Neural crest cell (in vitro differentiated cells): ENCODE data around the gene CACNG7. TPM values are rescaled to one million over a fixed set of nuclear protein-coding genes. Genes with fewer than 3 reads are reported as not detected.

Experiments
- DNase-seq: peaks from one replicate; pipeline ENCODE4 v3.0.0; 2021; ENCODE audit warnings: low read depth, mixed read lengths, low spot score
- H3K27ac Mint-ChIP-seq: one replicate; pipeline ENCODE4 v1.8.0; 2021; ENCODE audit warnings: mild to moderate bottlenecking, mixed read lengths; ENCODE audit not compliant: unreplicated experiment
- H3K27me3 Mint-ChIP-seq: 2 replicates; pipeline ENCODE4 v1.8.0; 2021; ENCODE audit warnings: low read depth, mild to moderate bottlenecking, mixed read lengths
- H3K36me3 Mint-ChIP-seq: 2 replicates; pipeline ENCODE4 v1.8.0; 2021; ENCODE audit warnings: low read depth, mild to moderate bottlenecking, mixed read lengths
- H3K4me1 Mint-ChIP-seq: 2 replicates; pipeline ENCODE4 v1.8.0; 2021; ENCODE audit warnings: mixed read lengths
- H3K4me3 Mint-ChIP-seq: one replicate; pipeline ENCODE4 v1.8.0; 2021; ENCODE audit warnings: mild to moderate bottlenecking, mixed read lengths
- H3K9me3 Mint-ChIP-seq: 2 replicates; pipeline ENCODE4 v1.8.0; 2021; ENCODE audit warnings: mixed read lengths
- total RNA-seq: library from RNA; stranded (reverse); gene quantifications from 2 replicates; pipeline ENCODE4 v1.2.1, GENCODE V29; 2021
- TF ChIP-seq, protein P1 (sequence below): fragments of 200-600 bp; sonication (generic); conservative IDR thresholded peaks from 2 replicates; pipeline ENCODE4 v1.5.0; 2021; ENCODE audit warnings: antibody characterized with exemption, mild to moderate bottlenecking

Gene CACNG7
- total RNA-seq, 1 donor from 2014 or later, result 25.3 TPM

DNA sequence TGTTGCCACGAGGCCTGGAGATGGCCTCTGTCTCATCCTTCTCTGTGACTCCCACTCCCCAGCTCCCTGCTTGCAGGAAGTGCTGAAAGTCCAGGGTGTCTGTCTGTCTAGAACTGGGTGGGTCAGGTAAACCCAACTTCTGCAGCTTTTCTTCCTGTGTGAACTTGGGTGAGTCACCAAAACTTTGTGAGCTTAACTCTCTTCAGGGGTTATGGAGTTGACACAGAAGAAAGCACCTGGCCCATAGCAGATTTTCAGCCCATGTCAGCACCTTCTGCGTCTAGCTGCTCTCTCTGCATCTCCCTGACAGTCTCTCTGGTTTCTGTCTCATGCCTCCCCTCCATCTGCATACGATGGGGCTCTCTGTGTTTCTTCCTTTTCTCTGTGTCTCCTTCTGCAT lies 4.2 kb upstream of the CACNG7 start:
- Mint-ChIP-seq H3K9me3 (no peaks in the 10 kb centered on the region), H3K4me1 (peaks cover 18% of the 10 kb centered on the region), H3K27me3 (peaks cover 87% of the 10 kb centered on the region), H3K27ac (no peak overlapping the region), H3K4me3 (no peak overlapping the region), H3K36me3 (no peaks in the 10 kb centered on the region)
- no peak for DNase-seq
- TF ChIP-seq, protein P1, sequence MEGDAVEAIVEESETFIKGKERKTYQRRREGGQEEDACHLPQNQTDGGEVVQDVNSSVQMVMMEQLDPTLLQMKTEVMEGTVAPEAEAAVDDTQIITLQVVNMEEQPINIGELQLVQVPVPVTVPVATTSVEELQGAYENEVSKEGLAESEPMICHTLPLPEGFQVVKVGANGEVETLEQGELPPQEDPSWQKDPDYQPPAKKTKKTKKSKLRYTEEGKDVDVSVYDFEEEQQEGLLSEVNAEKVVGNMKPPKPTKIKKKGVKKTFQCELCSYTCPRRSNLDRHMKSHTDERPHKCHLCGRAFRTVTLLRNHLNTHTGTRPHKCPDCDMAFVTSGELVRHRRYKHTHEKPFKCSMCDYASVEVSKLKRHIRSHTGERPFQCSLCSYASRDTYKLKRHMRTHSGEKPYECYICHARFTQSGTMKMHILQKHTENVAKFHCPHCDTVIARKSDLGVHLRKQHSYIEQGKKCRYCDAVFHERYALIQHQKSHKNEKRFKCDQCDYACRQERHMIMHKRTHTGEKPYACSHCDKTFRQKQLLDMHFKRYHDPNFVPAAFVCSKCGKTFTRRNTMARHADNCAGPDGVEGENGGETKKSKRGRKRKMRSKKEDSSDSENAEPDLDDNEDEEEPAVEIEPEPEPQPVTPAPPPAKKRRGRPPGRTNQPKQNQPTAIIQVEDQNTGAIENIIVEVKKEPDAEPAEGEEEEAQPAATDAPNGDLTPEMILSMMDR, result no peak

DNA sequence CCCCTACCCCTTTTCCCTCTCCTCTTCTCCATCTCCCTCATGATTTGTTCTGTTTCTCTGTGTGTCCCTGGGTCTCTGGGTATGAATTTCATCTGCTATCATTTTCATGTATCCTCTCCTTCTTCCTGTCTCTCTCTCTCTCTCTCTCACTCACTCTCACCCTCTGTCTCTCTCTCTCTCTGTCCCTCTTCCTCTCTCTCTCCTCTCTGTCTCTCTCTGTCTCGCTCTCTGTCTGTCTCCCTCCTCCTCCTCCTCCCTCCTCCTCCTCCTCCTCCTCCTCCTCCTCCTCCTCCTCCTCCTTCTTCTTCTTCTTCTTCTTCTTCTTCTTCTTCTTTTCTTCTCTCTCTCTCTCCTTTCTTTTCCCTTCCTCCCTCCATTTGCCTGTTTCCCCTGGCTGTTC lies 3.3 kb upstream of the CACNG7 start:
- no peaks in the 10 kb centered on the region for H3K9me3 Mint-ChIP-seq
- no peak overlapping the region for H3K27ac Mint-ChIP-seq
- H3K4me3 Mint-ChIP-seq, result no peak overlapping the region
- H3K4me1 Mint-ChIP-seq, result peaks cover 27% of the 10 kb centered on the region
- TF ChIP-seq, protein P1, result no peak
- no peak for DNase-seq
- H3K27me3 Mint-ChIP-seq, result peaks cover 88% of the 10 kb centered on the region
- H3K36me3 Mint-ChIP-seq, result no peaks in the 10 kb centered on the region

DNA sequence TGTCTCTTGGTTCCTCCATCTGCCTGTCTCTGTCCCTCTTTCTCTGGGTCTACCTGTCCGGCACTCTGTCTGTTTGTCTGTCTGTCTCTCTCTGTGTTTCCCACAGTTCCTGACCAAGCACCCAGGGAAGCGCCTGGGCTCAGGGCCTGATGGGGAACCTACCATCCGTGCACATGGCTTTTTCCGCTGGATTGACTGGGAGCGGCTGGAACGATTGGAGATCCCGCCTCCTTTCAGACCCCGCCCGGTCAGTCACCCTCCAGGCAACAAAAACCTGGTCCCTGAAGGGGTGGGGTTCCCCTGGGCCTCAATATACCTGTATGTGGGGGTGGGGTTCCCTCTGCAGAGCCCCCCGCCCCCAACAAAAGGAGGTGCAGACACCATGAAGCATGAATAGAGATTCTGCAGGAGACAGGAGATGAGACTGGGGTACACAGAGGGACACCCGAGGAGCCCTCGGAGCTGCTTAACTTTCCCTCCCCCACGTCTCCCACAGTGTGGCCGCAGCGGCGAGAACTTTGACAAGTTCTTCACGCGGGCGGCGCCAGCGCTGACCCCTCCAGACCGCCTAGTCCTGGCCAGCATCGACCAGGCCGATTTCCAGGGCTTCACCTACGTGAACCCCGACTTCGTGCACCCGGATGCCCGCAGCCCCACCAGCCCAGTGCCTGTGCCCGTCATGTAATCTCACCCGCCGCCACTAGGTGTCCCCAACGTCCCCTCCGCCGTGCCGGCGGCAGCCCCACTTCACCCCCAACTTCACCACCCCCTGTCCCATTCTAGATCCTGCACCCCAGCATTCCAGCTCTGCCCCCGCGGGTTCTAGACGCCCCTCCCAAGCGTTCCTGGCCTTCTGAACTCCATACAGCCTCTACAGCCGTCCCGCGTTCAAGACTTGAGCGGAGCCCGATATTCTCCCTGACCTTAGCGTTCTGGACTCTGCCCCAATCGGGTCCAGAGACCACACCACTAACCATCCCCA lies 2.6 kb upstream of the CACNG7 start:
- Mint-ChIP-seq H3K9me3 (no peaks in the 10 kb centered on the region), H3K27me3 (peaks cover 91% of the 10 kb centered on the region), H3K36me3 (no peaks in the 10 kb centered on the region), H3K27ac (no peak overlapping the region), H3K4me1 (peaks cover 27% of the 10 kb centered on the region), H3K4me3 (peak overlapping the region; percentile 31)
- peak; percentile 65 for DNase-seq
- TF ChIP-seq, protein P1, result peak; percentile 79

DNA sequence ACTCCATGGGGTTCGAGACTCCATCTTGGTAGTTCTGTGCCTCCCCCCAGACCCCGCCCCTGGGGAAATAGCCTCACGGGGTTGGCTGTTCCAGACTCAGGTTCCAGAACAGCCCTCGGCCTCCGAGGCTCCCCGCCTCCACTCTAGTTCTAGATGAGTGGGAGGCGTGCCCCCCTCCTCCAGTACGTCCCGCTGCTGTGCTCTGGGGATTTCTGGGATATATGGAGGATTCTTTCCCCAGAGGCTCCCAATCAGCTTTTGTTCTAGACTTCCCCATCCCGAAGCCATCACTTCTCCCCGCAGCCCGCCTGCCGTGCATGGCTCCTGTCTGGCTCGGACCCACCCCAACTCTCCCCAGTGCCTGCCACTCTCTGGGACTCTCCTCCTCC lies 1.9 kb upstream of the CACNG7 start:
- peak overlapping the region; percentile 85 for H3K4me3 Mint-ChIP-seq
- H3K36me3 Mint-ChIP-seq, result no peaks in the 10 kb centered on the region
- H3K27ac Mint-ChIP-seq, result no peak overlapping the region
- H3K4me1 Mint-ChIP-seq, result peaks cover 27% of the 10 kb centered on the region
- TF ChIP-seq, protein P1, result no peak
- no peak for DNase-seq
- H3K27me3 Mint-ChIP-seq, result peaks cover 94% of the 10 kb centered on the region
- H3K9me3 Mint-ChIP-seq, result no peaks in the 10 kb centered on the region

DNA sequence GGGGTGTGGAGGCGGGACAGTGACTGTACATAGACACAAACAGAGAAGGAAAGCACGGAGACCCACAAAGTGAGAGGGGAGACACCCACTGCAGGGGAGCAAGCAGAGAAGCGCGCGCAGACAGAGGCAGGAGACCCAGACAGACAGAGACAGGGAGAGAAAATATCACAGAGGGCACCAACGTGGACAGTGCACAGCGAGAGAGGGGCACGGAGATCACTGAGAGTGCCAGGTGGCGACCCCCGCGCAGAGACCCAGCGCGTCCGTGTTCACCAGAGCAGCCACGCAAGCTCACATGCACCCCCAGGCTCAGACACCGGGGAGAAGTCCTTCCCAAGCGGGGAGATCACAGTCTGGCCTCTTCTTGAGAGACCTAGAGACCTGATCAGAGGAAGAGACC lies 1.4 kb upstream of the CACNG7 start:
- no peaks in the 10 kb centered on the region for H3K36me3 Mint-ChIP-seq
- no peak overlapping the region for H3K27ac Mint-ChIP-seq
- peak overlapping the region; percentile 85 for H3K4me3 Mint-ChIP-seq
- H3K27me3 Mint-ChIP-seq, result peaks cover 92% of the 10 kb centered on the region
- no peaks in the 10 kb centered on the region for H3K9me3 Mint-ChIP-seq
- TF ChIP-seq, protein P1, result no peak
- DNase-seq, result no peak
- H3K4me1 Mint-ChIP-seq, result peaks cover 27% of the 10 kb centered on the region
